ENCODE results near the gene PROSER3. TPM values are rescaled to one million over a fixed set of nuclear protein-coding genes. Genes with fewer than 3 reads are reported as not detected.
"Not testable (repeated sequence)": the region's sequence is repeated elsewhere in the genome, so short reads cannot be mapped to it uniquely, and the experiment has no call there.

PROSER3 gene
- total and polyA plus RNA-seq, 2 experiments from 2014 or later, result 16.3 to 28.9 TPM

DNA sequence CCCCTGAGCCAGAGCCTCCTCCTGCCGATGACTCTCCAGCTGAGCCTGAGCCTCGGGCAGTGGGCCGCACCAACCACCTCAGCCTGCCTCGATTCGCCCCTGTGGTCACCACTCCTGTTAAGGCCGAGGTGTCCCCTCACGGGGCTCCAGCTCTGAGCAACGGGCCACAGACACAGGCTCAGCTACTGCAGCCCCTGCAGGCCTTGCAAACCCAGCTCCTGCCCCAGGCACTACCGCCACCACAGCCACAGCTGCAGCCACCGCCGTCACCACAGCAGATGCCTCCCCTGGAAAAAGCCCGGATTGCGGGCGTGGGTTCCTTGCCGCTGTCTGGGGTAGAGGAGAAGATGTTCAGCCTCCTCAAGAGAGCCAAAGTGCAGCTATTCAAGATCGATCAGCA, 36.6 kb upstream of the PROSER3 start:
- Histone ChIP-seq H3K36me3 (peaks cover 43% of the 10 kb centered on the region), H3K27ac (no peak overlapping the region), H3K4me1 (ENCODE audit: low read depth) (no peaks in the 10 kb centered on the region), H3K27me3 (no peaks in the 10 kb centered on the region), H3K4me3 (no peak overlapping the region), H3K9me3 (ENCODE audit: low read depth) (no peaks in the 10 kb centered on the region)
- TF ChIP-seq, protein P1, sequence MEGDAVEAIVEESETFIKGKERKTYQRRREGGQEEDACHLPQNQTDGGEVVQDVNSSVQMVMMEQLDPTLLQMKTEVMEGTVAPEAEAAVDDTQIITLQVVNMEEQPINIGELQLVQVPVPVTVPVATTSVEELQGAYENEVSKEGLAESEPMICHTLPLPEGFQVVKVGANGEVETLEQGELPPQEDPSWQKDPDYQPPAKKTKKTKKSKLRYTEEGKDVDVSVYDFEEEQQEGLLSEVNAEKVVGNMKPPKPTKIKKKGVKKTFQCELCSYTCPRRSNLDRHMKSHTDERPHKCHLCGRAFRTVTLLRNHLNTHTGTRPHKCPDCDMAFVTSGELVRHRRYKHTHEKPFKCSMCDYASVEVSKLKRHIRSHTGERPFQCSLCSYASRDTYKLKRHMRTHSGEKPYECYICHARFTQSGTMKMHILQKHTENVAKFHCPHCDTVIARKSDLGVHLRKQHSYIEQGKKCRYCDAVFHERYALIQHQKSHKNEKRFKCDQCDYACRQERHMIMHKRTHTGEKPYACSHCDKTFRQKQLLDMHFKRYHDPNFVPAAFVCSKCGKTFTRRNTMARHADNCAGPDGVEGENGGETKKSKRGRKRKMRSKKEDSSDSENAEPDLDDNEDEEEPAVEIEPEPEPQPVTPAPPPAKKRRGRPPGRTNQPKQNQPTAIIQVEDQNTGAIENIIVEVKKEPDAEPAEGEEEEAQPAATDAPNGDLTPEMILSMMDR (IDR thresholded peaks at IDR 0.05; ENCODE audit: low read depth, low read length), result no peak
- no peak for DNase-seq (ENCODE audit: low read depth in 1 of 2, low spot score in 1 of 2)

DNA sequence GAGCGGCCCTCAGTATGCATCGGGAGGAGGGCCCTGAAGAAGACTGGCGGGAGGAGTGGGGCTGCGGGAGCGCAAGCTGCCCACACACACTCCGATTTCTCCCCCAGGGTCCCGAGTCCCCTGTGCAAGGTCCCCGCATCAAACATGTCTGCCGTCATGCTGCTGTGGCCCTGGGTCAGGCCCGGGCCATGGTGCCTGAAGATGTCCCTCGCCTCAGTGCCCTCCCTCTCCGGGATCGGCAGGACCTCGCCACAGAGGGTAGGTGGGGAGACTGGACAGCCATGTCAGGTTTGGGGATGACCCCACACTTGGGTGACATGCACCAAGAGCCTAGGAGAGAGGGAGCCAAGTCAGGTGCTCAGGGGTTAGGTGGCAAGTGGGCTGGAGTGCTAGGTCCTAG, 35.5 kb upstream of the PROSER3 start:
- H3K36me3 ChIP-seq, result peaks cover 48% of the 10 kb centered on the region
- no peaks in the 10 kb centered on the region for H3K27me3 ChIP-seq
- H3K4me3 ChIP-seq, result no peak overlapping the region
- no peaks in the 10 kb centered on the region for H3K9me3 ChIP-seq (ENCODE audit: low read depth)
- no peaks in the 10 kb centered on the region for H3K4me1 ChIP-seq (ENCODE audit: low read depth)
- no peak for DNase-seq (ENCODE audit: low read depth in 1 of 2, low spot score in 1 of 2)
- TF ChIP-seq, protein P1 (IDR thresholded peaks at IDR 0.05; ENCODE audit: low read depth, low read length), result no peak
- no peak overlapping the region for H3K27ac ChIP-seq

DNA sequence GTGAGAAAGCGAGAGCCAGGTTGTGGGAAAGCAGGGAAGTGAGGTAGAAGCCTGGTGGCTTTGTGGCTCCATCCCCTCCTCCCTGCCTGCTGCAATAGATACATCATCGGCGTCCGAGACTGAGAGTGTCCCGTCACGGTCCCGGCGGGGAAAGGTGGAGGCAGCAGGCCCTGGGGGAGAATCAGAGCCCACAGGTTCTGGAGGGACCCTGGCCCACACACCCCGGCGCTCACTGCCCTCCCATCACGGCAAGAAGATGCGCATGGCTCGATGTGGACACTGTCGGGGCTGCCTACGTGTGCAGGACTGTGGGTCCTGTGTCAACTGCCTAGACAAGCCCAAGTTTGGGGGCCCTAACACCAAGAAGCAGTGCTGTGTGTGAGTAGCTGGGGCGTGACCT, 35.1 kb upstream of the PROSER3 start:
- Histone ChIP-seq H3K4me1 (ENCODE audit: low read depth) (no peaks in the 10 kb centered on the region), H3K9me3 (ENCODE audit: low read depth) (no peaks in the 10 kb centered on the region), H3K27me3 (no peaks in the 10 kb centered on the region), H3K27ac (no peak overlapping the region), H3K36me3 (peaks cover 51% of the 10 kb centered on the region), H3K4me3 (no peak overlapping the region)
- TF ChIP-seq, protein P1 (IDR thresholded peaks at IDR 0.05; ENCODE audit: low read depth, low read length), result no peak
- no peak for DNase-seq (ENCODE audit: low read depth in 1 of 2, low spot score in 1 of 2)

DNA sequence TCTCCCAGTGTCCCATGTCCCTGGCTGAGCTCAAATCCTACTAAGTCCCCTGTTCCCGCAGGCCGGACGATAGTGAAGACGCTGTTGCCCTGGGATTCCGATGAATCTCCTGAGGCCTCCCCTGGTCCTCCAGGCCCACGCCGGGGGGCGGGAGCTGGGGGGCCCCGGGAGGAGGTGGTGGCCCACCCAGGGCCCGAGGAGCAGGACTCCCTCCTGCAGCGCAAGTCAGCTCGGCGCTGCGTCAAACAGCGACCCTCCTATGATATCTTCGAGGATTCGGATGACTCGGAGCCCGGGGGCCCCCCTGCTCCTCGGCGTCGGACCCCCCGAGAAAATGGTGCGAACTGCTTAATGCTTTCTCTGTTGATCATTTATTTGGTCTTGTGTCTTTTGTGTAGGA, 34.3 kb upstream of the PROSER3 start:
- Histone ChIP-seq H3K36me3 (peaks cover 58% of the 10 kb centered on the region), H3K4me1 (ENCODE audit: low read depth) (no peaks in the 10 kb centered on the region), H3K9me3 (ENCODE audit: low read depth) (no peaks in the 10 kb centered on the region), H3K27me3 (no peaks in the 10 kb centered on the region), H3K27ac (no peak overlapping the region), H3K4me3 (no peak overlapping the region)
- TF ChIP-seq, protein P1 (IDR thresholded peaks at IDR 0.05; ENCODE audit: low read depth, low read length), result no peak
- DNase-seq (ENCODE audit: low read depth in 1 of 2, low spot score in 1 of 2), result no peak

DNA sequence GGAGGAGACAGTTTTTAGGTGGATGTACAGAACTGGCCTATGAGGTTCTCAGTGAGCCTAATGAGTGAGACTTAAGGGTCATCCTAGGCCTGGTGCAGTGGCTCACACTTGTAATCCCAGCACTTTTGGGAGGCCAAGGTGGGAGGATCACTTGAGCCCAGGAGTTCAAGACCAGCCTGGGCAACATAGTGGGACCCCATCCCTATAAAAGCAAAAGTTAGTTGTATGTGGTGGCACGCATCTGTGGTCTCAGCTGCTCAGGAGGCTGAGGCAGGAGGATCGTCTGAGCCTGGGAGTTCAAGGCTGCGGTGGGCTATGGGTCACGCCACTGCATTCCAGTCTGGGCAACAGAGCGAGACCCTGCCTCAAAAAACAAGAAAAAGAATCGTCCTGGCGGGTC, 33.8 kb upstream of the PROSER3 start:
- H3K27ac ChIP-seq; H3K4me1 ChIP-seq (ENCODE audit: low read depth); DNase-seq (ENCODE audit: low read depth in 1 of 2, low spot score in 1 of 2); H3K4me3 ChIP-seq; H3K9me3 ChIP-seq (ENCODE audit: low read depth); H3K27me3 ChIP-seq: not testable (repeated sequence)
- peaks cover 62% of the 10 kb centered on the region for H3K36me3 ChIP-seq

DNA sequence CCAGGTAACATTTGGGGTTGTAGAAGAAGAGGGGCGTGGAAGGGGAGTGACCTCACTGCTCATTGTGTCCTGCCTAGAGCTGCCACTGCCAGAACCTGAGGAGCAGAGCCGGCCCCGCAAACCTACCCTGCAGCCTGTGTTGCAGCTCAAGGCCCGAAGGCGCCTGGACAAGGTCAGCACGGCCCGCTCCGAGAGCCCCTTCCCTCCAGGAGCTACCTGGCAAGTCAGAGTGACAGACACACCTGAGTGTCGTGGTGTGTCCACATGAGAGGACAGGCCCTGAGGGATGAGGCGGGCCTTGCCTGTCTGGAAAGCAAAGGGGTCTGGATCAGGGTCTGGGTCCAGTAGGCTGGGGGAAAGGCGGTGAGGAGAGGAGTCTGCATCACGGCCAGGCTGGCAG, 33.4 kb upstream of the PROSER3 start:
- TF ChIP-seq, protein P1 (IDR thresholded peaks at IDR 0.05; ENCODE audit: low read depth, low read length), result no peak
- peaks cover 66% of the 10 kb centered on the region for H3K36me3 ChIP-seq

More for the DNA sequence above, 33.4 kb upstream of the PROSER3 start:
- H3K27me3 ChIP-seq, result no peaks in the 10 kb centered on the region
- DNase-seq (ENCODE audit: low read depth in 1 of 2, low spot score in 1 of 2), result no peak
- H3K9me3 ChIP-seq (ENCODE audit: low read depth), result no peaks in the 10 kb centered on the region
- no peaks in the 10 kb centered on the region for H3K4me1 ChIP-seq (ENCODE audit: low read depth)
- no peak overlapping the region for H3K4me3 ChIP-seq
- H3K27ac ChIP-seq, result no peak overlapping the region
